Ramos (cell line): ENCODE data around the gene CCL1.

Experiments used
- in situ Hi-C: fragments of 300-500 bp; cut with MboI; formaldehyde crosslinking; loops from one replicate; pipeline ENCODE4 v1.14.3; 2022; ENCODE audit warnings: low sequenced_read_pairs; ENCODE audit not compliant: unreplicated experiment

CCL1 gene

DNA sequence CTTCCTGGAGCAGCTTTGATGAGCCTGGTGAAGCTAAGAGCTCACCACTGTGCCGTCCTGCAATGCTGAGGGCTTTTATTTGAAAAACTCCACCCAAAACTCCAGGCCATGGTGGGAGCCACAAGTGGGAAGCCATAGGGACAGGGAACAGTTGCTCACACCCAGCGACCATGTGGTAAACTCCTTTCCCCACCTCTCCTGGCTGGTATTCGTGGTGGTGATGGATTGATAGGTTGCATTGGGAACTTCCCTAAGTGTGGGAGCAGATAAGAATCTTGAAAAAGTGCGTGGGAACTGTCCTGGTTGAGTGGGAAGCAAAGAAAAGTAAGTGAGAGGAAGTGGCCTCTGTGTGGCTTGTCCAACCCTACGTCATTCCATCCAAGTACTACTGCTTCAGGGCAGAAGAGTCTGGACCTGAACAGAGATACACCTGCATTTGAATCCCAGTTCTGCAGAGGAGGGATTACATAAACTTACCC is at the start of gene CCL1:
CCL1 (minus strand) TSS at position 51 of the 479 bp plus-strand sequence. CDS start 72 bp downstream, outside the sequence.
- in situ Hi-C loops: loop anchor here (5.0 kb wide), 1 partner anchor 161 kb away; no protein-coding TSS in a partner anchor

DNA sequence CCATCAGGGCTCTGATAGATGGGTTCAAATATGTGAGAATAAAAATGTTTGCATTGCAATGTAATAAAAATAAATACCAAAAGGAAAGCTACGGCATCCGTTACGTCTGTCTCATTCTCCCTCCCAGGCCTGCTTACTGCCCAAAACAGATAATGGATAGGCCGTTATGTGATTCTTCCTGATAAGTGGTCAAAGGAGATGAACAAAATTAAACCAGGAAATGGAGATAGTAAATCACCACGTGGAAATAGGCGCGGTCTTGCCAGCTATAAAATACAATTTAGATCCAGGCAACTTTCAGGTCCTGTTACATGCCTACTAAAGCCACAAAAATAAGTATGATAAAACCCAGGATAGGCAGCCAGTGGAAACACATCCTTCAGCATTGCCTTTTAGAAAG is 49.5 kb upstream of the CCL1 start:
- in situ Hi-C loops: loop anchor here (10.0 kb wide), 1 partner anchor 222 kb away; no protein-coding TSS in a partner anchor

- in situ Hi-C loops: loop anchor here (10.0 kb wide), 1 partner anchor 223 kb away; no protein-coding TSS in a partner anchor
These were observed 48.8 kb upstream of the CCL1 start for GRCh38 chr17:34411646-34412421.

- in situ Hi-C loops: no loop called here
These were observed 46.3 kb upstream of the CCL1 start for GRCh38 chr17:34409352-34409751.

DNA sequence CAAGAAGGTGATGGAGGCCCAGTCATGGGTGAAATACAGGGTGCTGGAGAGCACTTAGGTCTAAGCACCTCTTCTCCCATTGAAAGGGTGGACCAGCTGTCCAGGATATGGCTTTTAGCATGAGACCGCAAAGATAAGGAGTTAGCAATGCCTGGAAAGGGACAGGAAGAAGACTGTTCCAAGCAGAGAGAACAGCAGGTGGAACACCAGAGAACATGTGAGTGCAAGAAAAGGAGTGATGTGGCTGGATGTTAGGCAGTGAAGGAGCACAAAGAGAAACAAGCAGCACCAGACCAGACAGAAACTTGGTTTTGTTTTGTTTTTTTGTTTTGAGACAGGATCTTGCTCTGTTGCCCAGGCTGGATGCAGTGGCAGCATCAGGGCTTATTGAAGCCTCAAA is 45.4 kb upstream of the CCL1 start:
- in situ Hi-C loops: no loop called here

- in situ Hi-C loops: no loop called here
These were observed 43.2 kb upstream of the CCL1 start for GRCh38 chr17:34406226-34406625.

DNA sequence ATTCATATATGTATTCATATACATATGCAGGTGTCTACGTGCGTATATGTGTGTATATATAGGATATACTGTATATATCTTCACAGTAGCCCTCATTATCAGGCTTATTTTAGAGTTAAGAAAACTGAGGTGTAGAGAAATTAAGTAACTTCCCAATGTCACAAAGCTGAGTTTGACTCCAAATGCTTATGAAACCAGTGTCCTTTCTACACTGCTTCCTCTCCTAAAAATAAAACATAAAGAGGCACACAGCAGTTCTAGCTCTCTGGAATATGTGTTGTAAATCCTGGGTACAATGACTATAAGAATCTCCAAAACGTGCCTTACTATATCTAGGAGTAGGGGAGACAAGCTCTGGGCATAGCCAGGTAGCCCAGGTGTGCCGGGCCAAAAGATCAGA is 40.0 kb upstream of the CCL1 start:
- in situ Hi-C loops: no loop called here

- in situ Hi-C loops: no loop called here
These were observed 38.1 kb upstream of the CCL1 start for GRCh38 chr17:34401165-34401564.

DNA sequence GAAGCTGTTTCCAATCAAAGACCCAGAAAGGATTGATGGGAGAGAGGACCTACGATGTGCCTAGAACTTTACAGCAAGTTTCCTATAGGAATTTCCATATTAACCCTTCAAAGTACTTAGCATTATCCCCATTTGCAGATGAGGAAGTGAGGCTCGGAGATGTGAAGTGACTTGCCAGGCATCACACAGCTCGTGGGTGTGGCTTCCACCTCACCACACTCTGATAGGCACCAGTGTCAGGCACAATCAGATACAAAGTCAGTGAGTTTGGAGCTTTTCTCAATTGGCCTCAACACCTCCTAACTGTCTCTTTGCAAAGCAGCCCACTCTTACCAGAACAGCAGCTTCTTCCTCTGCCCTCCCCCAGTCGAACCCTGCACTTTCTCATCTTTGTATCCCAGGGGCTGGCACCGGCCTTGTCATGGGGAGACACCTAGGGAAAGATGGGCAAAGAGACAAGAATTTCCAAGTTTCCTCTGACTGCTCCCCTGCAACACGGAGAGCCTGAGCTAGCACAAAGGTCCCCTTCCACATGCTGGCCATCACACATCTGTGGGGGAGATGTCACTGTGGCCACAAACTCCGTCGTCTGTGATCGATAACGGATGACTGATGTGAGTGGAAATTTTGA is 37.4 kb upstream of the CCL1 start:
- in situ Hi-C loops: no loop called here

- in situ Hi-C loops: no loop called here
These were observed 36.7 kb upstream of the CCL1 start for GRCh38 chr17:34399725-34400124.

DNA sequence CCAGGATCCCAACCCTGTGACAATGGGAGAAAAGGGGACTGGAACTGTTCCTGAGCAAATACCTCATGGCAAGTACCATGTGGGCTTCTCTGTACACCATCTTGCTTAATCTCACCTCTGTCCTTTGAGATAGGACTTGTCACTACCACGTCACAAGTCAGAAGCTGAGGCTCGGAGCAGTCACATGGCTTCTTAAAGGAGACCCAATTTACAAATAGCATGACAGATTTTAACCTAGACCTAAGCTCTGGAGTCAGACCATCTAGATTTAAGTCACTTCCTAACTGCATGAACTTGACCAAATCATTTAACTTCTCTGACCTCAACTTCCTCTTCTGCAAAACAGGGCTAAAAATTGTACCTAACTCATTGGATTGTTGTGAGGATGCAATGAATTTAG is 36.0 kb upstream of the CCL1 start:
- in situ Hi-C loops: no loop called here

- in situ Hi-C loops: no loop called here
These were observed 34.2 kb upstream of the CCL1 start for GRCh38 chr17:34397265-34397664.

DNA sequence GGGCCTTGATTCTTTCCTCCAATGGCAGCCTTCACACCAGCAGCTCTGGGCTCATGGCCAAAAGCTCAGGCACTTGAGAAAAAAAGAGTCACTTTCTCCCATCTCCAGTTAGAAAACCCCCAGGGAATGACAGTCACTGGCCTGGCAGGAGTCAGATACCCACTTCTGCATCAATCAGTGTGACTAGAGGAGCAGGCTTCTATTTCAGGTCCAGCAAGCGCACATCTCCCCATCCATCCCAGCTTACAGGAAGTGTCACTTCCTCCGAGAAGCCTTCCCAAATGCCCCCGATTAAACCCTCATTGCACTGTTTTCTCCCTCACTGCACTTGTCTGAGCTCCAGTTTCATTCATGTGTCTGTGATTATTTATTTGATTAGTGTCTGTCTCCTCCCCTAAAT is 30.4 kb upstream of the CCL1 start:
- in situ Hi-C loops: no loop called here

DNA sequence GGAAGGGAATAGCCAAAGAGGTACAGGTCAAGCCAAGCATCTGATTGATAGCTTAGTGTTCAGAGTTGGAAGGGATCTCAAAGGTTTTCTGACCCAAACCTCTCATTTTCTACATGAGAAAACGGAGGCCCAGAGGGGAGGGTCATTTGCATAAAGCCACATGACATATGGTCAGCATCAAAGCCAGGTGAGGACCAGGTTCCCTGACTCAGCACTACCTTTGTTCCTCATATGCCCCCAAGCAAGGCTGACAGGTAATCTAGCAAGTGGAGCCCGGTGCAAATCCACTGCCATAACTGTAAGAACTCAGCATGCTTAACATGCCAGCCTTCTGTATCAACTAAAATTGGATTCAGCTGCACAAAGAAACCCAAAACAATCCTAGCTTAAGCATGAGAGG is 28.2 kb upstream of the CCL1 start:
- in situ Hi-C loops: no loop called here

DNA sequence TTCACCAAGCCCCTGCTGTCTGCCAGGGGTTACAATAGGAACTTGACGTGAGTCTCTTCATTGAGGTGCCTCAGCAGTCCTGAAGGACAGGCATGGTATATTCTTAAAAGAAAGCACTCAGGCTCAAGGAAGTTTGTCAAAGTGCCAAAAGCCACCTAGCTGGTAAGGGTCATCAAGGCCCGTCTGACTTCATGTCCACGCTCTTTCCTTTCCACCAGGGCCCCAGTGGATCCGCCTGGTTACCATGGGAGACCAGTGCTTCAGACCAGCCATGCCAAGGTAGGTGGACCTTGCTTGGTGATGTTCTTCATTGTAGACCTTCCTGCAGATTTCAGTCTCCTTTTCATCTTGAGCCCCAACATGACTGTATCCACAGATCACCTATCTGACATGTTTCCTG is 27.6 kb upstream of the CCL1 start:
- in situ Hi-C loops: no loop called here

- in situ Hi-C loops: no loop called here
These were observed 26.2 kb upstream of the CCL1 start for GRCh38 chr17:34389126-34389750.

DNA sequence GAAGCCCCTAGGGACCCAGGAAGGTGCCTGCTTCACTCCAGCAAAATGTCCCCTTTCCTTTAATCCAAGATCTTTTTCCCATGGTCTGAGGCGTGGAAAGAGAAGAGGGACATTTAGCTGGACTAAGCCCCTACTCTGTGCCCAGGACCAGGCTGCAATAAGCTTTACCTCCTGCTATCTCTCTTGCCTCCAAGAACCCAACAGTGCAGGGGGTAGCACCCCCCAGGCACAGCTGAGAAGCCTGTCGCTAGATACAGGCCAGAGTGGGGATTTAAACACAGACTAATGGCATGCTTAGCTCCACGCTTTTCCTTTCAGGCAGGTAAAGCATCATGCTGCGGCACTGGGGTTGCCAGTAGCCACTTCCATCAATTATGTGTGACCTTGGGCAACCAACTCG is 24.5 kb upstream of the CCL1 start:
- in situ Hi-C loops: no loop called here

DNA sequence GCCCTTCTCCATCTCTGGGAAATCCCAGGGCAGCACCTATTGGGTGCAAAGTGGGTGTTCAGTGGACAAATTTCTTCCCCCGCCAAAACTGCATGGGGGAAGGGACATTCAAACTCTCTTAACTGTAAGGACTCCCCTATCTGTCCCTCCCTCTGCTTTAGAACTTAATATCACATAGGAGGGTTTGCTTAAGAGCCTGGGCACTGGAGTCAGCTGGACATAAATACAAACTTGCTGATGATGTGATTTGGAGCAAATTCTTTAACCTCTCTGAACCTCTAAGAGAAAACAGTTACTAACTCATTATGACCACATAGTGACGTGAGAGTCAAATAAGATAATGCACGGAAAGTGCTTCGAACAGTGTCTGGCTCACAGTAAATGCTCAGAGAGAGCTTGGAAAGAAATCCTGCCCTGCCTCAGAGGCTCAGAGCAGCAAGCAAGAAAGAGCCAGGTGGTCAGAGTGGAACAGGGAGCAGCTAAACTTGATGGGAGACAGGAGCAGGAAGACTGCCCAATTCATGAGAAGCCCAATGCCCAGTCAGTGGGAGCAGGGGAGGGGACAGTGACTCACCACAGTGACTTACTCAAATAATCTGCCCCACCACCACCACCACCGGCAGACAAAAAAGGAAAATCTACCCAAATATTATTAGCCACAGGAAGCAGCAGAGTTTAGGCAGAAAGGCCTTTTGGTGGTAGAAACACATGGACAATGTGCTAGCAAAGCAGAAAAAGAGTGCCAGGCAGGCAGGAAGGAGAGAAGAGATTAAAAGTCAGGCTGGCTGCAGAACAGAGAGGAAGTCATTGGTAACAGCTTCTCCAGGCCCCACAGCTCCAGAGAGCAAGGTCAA is 23.9 kb upstream of the CCL1 start:
- in situ Hi-C loops: no loop called here

GRCh38 chr17:34386343-34386696 is 23.3 kb upstream of the CCL1 start:
- in situ Hi-C loops: no loop called here

- in situ Hi-C loops: no loop called here
These were observed 22.0 kb upstream of the CCL1 start for GRCh38 chr17:34384822-34385605.
